Astrocyte of the cerebellum (primary cell): ENCODE measurements around the gene ZMIZ1.

Source experiments
- DNase-seq: peaks from one replicate; pipeline ENCODE4 v3.0.0-alpha.2; 2011; ENCODE audit warnings: low read depth
- H3K4me3 ChIP-seq: 2 replicates; pipeline ENCODE4 v1.5.1; 2011; ENCODE audit warnings: mild to moderate bottlenecking, low read depth, low read length, moderate library complexity
- in situ Hi-C: cut with HindIII; loops from 2 replicates; pipeline ENCODE4 v1.10.0; 2017; ENCODE audit warnings: low sequenced_read_pairs
- TF ChIP-seq, protein P1 (sequence below): IDR thresholded peaks from 2 replicates; pipeline ENCODE4 v1.5.1; 2012; ENCODE audit warnings: low read length, low read depth, moderate library complexity, mild to moderate bottlenecking; ENCODE audit errors: missing control alignments

ZMIZ1 gene

DNA sequence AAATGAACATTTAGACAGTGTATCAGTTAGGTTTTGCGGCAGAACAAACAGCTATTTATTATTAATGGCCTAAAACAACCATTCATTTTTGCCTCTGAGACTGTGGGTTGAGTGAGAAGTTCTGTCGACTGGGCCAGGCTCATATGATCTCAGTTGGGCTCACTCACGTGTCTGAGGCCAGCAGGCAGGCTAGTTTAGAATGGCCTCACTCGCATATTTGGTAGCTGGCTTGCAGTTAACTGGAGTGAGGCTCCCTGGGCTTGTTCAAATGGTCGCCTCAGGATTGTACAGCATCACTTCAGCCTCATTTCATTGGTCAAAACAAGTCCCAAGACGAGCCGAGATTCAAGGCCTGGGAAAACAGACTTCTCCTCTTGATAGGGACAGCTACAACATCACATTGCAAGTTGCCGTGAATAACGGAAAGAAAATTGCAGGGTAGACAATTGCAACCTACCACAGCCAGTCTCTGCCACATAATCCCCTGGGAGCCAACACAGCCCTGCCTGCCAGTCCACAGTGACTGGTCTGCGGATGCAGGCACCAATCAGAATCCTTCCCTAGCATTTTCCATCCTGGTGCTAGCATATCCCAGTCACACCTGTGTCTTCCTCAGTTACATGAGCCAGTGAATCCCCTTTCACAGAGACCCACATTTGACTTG is 255.4 kb downstream of the ZMIZ1 start:
- H3K4me3 ChIP-seq, result no peak overlapping the region
- in situ Hi-C loops, result no loop called here
- TF ChIP-seq, protein P1, sequence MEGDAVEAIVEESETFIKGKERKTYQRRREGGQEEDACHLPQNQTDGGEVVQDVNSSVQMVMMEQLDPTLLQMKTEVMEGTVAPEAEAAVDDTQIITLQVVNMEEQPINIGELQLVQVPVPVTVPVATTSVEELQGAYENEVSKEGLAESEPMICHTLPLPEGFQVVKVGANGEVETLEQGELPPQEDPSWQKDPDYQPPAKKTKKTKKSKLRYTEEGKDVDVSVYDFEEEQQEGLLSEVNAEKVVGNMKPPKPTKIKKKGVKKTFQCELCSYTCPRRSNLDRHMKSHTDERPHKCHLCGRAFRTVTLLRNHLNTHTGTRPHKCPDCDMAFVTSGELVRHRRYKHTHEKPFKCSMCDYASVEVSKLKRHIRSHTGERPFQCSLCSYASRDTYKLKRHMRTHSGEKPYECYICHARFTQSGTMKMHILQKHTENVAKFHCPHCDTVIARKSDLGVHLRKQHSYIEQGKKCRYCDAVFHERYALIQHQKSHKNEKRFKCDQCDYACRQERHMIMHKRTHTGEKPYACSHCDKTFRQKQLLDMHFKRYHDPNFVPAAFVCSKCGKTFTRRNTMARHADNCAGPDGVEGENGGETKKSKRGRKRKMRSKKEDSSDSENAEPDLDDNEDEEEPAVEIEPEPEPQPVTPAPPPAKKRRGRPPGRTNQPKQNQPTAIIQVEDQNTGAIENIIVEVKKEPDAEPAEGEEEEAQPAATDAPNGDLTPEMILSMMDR, result no peak
- no peak for DNase-seq

DNA sequence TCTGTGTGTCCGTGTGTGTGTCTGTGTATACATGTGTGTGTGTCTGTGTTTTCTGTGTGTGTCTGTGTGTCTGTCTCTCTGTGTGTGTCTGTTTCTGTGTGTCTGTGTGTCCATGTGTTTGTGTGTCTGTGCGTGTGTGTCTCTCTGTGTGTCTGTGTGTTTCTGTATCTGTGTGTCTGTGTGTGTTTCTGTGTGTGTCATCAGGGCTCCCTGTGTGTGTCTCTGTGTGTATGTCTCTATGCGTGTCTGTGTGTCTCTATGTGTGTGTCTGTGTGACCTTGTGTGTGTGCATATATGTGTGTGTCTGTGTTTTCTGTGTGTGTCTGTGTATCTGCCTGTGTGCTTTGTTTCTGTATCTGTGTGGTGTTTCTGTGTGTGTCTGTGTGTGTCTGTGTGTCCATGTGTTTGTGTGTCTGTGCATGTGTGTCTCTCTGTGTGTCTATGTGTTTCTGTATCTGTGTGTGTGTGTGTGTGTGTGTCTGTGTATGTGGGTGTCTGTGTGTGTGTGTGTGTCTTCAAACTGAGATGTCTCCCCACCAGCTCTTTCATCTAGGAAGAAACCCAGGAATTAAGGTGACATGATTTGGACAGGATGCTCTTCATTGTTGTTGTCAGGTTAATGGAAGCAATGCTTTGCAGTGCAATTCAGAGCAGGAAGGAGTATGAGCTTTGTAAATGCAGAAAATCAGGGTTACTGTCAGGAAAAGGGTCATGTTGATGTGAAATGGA is 257.8 kb downstream of the ZMIZ1 start:
- DNase-seq, result no peak
- no peak overlapping the region for H3K4me3 ChIP-seq
- TF ChIP-seq, protein P1, result no peak
- in situ Hi-C loops, result no loop called here

DNA sequence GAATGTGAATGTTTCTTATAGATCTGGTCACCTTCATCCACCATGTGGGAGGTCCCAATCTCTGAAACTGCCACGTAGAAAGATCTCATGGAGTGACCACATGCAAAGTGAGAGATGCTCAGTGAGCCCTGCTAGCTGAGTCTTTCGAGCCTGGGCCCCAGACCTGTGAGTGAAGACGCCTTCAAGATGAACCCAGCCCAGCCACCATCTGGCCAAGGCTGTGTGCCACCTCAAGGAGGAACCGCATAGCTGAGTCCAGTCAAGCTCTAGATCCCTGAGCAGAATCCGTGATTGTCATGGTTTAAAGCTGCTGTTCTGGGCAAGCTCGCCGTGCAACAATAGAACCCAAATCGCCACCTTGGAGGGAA is 258.3 kb downstream of the ZMIZ1 start:
- DNase-seq, result no peak
- TF ChIP-seq, protein P1, result no peak
- in situ Hi-C loops, result no loop called here
- H3K4me3 ChIP-seq, result no peak overlapping the region

DNA sequence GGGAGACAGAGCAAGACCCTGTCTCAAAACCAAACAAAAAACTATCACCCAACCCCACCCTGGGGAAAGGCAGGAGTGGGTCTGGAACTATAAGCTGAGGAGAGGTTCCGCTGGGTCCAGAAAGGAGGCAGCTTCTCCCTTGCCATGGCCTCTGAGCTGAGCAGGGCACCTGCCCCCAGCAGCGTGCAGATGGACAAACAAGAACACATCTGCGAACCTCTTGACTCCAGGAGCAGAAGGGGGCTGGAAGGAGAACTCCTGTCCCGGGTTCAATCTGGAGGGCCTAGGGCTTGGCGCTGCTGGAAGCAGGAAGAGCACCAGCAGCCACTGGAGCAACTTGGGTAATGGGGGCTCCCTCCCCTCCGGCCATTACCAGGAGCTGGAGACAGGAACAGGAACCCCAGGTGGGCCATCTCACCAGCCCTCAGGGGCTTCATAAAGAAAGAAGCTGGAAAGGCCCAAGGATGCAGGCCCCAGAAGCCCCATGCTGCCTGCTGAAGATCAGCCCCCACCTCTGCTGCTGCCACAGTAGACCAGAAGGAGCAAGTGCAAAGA is 259.5 kb downstream of the ZMIZ1 start:
- TF ChIP-seq, protein P1, result no peak
- no peak overlapping the region for H3K4me3 ChIP-seq
- in situ Hi-C loops, result no loop called here
- DNase-seq, result no peak

DNA sequence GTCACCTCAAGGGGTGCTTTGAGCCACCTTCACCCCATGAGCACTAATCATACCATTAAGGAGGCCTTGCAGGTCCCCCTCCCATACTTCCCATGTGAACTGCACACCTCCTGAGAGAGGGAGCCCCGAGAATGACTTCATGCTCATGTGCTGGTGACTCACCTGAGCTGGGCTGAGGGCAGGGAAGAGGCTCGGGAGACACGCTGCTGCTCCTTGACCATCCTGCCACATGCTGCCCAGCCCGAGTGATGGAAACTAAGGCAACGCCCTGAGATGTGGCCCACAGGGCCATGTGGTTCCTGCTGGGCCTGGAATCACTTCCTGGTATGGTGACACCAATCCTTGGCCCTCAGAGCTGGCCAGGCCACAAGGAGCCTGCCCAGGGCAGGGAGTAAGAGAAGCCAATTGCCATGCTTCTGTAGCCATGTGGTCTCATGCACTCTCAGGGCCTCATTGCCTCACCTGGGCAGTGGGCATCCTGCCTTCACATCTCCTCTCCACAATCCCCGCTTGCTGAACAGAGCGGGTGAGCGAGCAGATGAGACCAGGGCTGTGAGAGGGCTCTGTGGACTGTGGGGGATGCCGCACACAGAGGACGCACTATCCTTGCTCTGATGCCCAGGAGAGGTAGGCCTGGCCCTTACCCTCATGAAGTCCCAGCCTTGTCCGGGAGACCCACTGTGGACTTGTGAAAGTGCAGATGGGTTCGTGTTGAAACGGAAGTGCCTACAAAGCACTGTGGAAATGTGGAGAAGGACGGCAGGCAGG is 260.2 kb downstream of the ZMIZ1 start:
- H3K4me3 ChIP-seq, result no peak overlapping the region
- in situ Hi-C loops, result no loop called here
- DNase-seq, result no peak
- TF ChIP-seq, protein P1, result no peak

DNA sequence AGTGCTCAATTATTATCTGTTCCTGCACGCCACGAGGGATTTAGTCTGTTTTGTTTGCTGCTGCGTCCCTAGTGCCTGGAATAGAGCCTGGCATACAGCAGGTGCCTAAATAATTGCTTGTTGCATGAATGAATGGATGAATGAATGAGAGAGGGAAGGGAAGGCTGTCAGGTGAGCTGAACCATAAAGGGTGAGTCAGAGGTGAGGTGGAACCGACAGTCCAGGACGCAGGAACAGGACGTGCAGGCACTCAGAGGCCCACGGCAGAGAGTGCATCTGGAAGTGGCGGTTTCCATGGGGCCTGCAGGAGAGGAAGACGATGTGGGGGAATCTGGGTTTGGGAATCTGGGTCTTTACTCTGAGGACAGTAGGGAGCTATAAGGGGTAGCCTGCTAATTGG is 260.8 kb downstream of the ZMIZ1 start:
- TF ChIP-seq, protein P1, result no peak
- DNase-seq, result no peak

More for the DNA sequence above, 260.8 kb downstream of the ZMIZ1 start:
- in situ Hi-C loops, result no loop called here
- no peak overlapping the region for H3K4me3 ChIP-seq
